ENCODE results near the gene LIN7A. TPM values are rescaled to one million over a fixed set of nuclear protein-coding genes. Genes with fewer than 3 reads are reported as not detected.

LIN7A gene, protein sequence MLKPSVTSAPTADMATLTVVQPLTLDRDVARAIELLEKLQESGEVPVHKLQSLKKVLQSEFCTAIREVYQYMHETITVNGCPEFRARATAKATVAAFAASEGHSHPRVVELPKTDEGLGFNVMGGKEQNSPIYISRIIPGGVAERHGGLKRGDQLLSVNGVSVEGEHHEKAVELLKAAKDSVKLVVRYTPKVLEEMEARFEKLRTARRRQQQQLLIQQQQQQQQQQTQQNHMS
- total RNA-seq (2014; rRNA removed; shearing (Covaris generic)), result 1.3 and 1.9 TPM in 2 replicates

DNA sequence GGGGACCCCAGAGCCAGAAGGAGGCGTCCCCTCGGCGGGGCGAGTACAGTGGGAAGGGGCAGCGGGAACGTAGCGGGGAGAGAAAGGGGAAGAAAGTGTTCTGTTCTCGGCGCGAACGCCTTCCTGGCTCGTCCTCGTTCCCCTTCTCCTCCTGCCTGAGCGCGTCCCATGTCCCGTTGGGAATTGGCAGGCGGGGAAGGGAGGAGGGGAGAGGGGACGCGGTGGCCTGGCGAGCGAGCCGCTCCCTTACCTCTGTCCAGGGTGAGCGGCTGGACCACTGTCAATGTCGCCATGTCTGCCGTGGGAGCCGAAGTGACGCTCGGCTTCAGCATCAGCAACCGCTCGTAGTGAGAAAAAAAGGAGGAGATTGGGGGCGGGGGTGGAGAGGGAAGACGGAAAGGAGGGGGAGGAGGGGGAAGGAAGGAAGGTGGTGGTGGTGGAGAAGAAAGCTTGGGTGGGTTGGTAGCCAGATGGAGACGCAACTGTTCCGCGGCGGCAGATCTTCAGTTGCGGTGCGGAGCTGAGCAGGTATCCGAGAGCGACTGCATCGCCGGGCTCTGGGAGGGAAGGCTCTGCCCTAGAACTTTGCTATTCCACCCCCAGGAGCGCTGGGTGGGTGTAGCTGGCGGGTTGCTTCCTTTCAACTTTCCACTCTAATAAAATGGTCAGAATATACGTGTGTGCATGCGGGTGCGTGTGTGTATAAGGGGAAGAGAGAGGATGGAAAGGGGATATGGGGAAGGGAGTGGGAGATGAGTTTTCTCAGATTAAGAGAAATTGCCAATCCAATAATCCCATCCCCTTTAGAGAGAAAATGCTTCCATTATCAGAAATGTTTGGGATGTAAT, at the start of gene LIN7A:
Gene LIN7A (minus strand): TSS at position 544 of the 848 bp plus-strand sequence. CDS start 212 bp downstream, at position 332.
- peak; percentile 8 for DNase-seq (ENCODE audit: low read depth)

DNA sequence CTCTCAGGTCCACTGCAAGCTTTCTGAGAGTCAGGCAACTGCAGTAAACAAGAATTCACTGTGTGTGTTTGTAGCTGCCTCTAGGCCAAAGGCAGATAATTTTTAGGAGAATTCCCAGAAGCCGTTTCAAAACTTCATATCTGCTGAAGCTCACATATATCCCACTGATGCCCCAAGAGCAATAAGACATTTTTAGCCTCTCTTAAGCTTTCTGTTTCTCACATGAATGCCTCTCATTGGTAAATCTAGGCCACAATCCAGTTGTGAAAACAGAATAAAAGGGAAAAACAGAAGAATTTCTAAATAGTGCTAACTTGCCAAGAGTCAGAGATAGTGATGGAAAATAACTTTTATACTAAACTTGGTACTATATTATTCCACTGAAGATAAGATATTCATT, 48.5 kb upstream of the LIN7A start:
- no peak for DNase-seq (ENCODE audit: low read depth)

DNA sequence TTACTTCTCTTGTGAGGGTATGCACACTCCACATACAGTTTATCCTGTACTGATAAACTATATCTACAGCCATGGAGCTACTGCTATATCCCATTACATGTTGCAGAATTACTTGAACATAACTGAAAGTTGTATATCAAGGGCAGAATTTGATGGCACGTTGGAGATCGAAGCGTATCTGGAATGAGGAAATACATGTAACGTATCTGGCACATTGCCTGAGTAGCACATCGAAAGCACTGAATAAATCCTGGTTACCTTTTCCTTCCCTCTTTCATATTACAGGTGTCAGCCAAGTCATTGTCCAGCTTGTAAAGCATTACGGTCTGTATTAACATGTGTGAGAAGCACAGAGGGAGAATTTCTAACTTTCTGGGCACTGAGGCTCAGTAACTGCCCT, 42.1 kb upstream of the LIN7A start:
- DNase-seq (ENCODE audit: low read depth), result no peak

DNA sequence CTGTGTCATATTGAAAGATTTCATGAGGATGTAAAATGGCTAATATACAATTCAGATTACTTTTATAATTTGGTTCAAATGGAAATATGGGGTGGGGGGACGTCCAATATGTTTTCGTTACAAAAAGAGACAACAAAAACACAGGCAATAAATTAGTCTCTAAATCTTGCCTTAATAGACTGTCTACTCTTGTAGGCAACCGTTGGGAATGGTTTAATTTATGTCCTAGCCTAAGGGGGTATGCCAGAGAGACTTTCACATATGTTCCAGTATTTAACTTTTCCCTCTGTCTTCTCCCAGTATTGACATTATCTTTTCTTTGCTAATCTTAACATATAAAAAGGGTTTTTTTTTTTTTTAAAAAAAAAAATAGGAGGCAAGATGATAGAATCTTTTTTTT, 41.5 kb upstream of the LIN7A start:
- no peak for DNase-seq (ENCODE audit: low read depth)

DNA sequence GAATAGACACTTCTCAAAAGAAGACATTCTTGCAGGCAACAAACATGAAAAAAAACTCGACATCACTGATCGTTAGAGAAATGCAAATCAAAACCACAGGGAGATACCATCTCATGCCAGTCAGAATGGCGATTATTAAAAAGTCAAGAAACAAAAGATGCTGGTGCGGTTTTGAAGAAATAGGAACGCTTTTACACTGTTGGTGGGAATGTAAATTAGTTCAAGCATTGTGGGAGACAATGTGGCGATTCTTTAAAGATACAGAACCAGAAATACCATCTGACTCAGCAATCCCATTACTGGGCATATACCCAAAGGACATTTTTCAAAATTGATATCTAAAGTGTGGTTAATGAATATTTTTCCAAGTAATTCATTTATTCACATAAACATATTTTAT, 39.6 kb upstream of the LIN7A start:
- no peak for DNase-seq (ENCODE audit: low read depth)

DNA sequence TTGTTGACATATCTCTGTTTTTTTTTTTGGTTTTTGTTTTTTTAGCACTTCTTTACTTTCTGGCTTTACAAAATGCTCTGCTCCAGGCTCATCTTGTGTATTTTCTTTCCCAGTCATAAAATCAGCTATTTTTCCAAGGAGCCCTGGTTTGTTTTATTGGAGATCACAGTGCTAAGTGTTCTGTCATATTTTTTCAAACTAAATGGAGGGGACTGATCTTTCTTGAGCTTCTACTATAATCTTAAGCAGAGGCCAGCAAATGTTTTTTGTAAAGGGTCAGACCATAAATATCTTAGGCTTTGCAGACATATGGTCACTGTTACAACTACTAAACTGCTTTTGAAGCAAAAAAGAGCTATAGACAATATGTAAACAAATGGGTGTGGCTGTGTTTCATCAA, 30.6 kb upstream of the LIN7A start:
- DNase-seq (ENCODE audit: low read depth), result no peak

DNA sequence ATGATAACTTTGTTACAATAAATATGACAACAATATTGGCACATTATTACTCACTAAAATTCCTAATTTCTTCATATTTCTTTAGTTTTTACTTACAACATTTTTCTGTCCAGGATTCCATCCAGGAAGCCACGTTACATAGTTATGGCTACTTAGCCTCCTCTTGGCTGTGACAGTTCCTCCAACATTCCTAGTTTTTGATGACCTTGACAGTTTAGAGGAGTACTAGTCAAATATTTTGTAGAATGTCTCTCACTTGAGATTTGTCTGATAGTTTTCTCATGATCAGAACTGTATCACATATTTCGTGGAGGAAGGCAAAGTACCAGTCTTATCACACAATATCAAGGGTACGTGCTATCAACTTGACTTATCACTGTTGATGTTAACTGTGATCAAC, 29.8 kb upstream of the LIN7A start:
- DNase-seq (ENCODE audit: low read depth), result no peak

DNA sequence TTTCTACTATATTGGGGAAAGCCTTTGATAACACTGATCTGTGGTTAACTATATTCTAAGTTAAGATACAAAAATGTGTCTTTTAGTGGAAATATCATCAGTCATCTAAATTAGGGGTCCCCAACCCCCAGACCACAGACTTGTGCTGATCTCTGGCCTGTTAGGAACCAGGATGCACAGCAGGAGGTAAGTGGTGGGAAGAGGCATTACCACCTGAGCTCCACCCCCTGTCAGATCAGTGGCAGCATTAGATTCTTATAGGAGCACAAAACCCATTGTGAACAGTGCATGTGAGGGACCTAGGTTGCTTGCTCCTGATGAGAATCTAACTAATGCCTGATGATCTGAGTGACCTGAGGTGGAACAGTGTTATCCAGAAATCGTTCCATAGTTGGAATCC, 28.3 kb upstream of the LIN7A start:
- no peak for DNase-seq (ENCODE audit: low read depth)

DNA sequence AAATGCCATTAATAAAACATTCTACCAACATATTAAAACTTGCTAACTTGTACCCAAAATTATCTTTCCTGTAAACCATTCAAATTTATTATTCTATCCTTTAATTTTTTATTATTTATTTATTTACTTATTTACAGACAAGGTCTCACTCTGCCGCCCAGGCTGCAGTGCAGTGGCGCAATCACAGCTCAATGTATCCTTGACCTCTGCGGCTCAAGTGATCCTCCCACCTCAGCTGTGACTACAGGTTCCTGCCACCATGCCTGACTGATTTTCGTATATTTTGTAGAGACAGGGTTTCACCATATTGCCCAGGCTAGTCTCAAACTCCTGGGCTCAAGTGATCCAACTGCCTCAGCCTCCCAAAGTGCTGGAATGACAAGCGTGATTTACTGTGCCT, 20.4 kb upstream of the LIN7A start:
- no peak for DNase-seq (ENCODE audit: low read depth)

DNA sequence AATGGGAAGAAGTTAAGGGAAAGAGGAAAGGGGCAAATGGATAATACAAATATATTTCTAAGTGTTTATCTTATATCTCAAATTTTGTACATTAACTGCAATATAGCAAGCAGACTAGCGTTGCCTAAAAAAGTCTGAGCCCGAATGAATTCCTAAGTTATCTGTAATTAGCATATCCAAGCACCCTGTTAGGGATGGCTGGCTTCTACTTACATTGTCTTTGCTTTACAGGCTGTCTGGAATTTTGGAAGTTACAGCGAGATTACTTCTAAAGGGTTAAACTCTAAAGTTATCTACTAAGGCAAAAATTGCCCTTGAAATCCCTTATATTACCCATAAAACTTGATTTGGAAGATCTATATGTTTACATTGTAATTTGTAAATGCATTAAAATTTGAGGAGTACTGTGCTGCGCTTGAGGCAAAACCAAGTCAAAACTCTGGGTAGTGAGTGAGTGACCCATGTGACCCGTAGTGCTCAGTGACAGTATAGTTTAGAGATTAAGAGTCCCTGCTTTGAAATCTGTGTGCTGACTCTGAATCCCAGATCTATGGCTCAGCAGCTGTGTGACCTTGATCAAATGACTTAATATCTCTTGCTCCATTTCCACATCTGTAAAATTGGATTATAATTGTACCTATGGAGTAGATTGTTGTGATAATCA, 17.3 kb upstream of the LIN7A start:
- DNase-seq (ENCODE audit: low read depth), result no peak

DNA sequence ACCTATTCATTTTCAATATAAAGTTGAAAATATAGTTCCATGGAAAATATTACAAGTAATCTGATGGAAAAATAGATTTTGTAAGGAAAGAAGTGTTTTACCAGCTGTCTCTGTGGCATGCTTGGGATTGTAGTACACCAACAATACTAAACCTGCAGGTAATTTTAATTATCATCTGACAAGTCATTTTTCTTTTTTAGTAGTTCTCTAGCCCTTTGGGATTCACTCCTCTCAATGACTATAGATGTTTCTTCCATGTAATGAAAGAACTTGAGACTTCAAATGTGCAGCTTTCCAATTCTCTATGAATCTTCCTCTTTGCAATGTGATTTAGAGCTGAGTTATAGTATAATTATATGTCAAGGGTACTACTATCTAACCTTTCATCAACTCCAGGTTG, 14.7 kb upstream of the LIN7A start:
- DNase-seq (ENCODE audit: low read depth), result no peak

DNA sequence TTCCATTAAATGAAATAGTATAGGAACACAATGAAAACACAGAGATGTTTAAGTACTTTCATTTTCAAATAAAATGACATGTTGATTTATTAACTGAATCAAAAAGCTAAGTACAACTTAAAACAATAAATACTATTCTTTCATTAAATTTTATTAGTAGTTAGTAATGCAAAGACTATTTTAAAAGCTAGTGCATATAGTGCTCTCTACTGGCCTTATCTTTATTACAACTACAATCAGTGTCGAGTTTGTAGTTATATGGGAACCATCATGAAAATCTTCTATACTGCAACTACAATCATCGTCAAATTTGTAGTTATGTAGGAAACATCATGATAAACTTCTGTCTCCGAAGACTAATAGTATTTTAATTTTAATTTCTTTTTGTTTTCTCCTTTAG, 8.9 kb upstream of the LIN7A start:
- peak; percentile 1 for DNase-seq (ENCODE audit: low read depth)

DNA sequence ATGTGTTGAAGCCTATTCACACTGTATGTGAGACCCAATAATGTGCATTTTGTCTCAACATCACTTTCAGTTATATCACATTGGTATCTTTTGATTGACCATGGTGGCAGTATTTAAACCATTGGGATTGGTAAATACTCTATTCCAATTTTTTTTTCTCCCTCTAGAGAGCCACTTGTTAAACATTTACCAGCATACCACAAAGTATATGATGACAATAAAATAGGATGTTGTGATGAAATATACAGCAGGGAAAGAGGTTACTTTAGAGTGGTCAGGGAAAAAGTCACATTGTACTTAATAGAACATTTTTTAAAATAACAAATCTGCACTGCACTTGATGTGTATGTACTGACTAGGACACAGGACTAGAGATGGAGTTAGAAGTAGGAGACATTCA, 5.6 kb upstream of the LIN7A start:
- DNase-seq (ENCODE audit: low read depth), result no peak

DNA sequence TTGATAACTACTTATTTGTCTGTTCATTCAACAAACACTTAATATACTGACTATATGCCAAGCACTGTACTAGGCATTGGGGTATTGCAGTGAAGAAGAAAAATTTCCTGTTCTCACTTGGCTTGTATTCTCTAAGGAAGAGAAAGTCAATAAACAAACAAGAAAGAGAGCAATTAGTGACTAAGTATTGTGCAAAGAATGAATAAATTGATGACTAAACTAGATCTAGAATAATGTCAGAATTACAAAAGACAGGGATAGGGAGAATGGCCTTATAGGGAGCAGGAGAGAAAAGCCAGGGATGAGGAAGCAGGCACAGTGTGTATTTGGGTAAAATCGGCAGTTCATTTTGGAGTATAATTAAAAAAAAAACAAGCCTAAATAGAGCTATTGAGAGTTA, 4.2 kb upstream of the LIN7A start:
- DNase-seq (ENCODE audit: low read depth), result no peak

DNA sequence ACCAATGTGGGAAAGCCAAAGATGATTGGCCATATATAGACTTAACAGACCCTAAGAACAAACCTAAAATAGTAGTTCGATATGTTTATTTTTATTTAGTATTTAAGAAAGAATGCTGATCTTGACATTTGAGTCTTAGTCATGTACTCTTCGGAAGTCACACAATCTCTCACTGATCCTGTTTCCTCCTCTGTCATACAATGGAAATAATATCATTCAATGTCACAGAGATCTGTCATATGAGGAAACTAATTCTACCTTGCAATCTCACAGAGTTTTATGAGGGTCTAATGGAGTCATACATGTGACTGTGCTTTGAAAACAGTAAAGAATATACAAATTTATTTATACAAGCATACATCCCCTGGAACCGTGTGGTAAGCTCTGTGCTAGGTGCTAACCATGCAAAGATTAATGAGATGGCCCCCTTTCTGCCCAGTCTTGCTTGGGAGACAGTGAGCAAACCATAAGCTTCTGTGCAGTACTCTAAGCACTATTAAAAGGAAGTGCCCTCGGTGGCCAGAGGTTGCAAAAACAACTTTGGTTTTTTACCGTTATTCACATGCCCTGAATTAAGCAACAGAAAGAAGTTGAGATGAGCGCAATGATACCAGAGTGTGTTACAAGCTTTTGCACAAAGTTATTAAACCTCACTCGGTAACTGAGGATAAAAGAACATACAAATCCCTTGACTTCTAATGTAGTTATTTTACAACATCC, 1.7 kb upstream of the LIN7A start:
- DNase-seq (ENCODE audit: low read depth), result no peak

DNA sequence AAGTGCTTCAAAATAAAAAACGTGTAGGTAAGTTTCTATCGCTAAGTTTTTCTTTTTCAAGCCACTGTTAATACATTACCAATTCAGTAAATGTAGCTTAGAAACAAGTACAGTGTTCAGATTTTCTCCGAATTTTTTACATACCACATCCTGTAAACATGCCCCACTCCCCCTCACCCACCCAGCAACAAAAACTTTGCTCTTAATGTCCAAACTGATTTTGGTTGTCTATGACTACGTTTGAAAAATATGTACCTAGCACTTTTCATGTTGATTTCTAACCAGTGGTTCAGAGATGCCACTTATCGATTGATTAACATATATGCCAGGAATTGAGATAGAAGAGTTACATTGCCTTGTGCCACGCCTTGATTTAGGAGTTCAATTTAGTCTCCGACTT, 663 bp upstream of the LIN7A start:
- no peak for DNase-seq (ENCODE audit: low read depth)

DNA sequence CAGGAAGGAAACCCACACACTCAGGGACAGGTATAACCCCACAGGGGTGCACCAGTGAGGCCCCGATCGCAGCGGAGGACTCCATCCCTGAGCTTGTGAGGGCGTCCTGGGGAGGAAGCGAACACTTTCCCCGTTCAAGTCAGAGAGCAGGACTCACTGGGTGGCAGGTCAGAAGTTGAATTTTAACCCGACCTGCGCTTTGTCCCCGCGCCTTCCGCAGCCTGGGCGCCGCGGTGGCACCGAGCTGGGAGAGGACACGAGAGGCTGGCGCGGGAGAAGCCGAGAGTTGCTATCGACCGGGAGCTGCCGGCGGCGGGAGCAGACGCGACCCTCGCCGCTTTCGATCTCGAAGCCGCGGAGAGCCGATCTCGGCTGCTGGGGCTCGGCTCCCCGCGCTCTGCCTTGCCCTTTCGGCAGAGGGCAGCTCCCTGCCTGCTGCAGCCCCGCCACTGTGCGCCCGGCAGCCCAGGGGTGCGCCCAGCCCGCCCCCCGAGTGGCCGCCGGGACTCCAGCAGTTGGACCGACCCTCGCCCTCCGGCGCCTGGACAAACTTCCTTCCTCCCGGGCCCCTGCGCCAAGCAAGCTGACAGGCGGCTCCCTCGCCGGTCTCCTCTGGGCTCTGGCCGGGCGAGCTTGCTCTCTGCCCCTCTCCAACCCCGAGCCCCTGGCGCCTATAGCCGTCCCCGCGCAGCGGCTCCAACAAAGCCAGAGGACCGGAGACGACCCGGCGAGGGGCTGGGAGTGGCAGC, 918 bp downstream of the LIN7A start:
- DNase-seq (ENCODE audit: low read depth), result peak; percentile 22

DNA sequence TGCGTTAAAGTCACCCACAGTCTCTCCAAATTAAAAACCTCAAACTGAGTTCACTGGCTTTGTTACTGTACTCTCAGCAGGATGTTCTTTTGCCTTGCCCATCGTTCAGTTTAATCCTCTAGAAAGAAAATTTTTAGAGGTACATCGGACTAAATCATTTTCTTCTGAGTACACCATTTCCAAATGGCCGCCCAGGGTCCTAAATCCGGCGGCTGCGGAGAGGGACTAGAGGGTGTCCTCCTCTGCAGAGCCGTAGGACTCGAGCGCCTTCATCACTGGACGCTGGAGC, 1.4 kb downstream of the LIN7A start:
- no peak for DNase-seq (ENCODE audit: low read depth)

DNA sequence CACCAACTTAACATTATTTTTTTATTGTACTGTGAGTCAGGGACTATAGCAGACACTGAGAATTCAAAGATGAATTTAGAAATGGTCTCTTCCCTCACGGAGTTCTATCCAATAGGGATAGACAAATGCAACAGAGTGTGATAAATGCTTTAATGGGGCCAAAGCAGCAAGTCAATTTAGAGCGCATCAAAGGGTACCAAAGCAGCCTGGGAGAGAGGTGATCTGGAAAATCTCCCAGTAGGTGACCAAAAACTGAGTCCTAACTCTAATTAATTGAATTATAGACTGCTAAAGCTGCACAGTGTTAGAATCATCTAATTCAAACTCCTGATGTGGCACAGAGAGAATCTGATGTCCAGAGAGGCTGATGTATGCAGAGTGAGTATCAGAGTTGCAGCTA, 2.6 kb downstream of the LIN7A start:
- no peak for DNase-seq (ENCODE audit: low read depth)

DNA sequence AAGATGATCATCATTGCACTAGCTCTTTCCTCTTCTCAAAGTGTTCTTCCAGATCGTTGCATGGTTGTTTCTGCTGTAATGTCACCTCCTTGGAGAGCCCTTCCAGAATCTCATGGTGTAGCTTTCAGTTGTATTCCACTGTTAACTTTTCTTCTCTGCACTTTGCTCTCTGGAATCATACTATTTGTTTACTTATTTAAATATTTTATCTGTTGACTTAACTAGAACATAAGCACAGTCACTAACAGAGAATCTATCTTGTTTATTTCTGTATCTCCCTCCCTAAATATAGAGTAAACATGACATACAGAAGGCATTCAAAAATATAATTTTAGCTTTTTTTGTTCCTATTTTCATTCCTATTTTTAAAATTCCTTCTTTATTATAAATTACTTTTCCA, 11.8 kb downstream of the LIN7A start:
- no peak for DNase-seq (ENCODE audit: low read depth)

DNA sequence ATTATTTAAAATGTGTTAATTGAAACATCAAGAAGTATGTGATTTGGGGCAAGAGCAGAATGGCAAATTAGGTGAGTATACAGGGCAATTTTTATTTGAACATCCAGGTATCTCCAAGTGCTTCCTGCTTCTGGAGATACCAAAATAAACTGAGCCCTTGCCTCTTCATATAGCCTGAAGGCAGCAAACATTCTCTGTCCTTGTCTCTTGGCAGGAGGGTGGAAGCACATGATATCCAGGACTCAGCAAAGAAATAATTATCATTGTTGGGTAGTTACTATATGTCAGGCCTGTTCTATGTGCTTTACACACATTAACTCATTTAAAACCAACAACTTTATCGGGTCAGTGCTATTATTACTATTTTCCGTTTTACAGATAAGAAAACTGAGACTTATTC, 12.5 kb downstream of the LIN7A start:
- DNase-seq (ENCODE audit: low read depth), result no peak

DNA sequence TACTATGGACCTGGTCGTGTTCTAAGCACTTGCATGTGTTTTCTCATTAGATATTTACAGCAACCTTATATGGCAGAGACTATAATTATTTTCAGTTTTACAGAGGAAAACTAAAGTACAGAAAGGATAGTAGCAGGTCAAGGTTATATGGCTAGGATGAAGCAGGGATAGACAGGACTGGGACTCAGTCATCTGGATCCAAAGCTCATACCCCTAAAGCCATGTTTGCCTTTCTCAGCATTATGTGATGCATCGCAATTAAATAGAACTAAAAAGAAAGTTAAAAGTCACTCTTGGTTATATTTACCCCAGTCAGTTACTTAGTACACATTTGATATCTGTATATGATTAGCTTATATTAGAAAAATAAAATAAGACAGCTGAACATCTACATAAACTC, 13.3 kb downstream of the LIN7A start:
- DNase-seq (ENCODE audit: low read depth), result no peak
